Jurkat, Clone E6-1 (cell line): ENCODE results near the gene GLUL.
A peak's percentile ranks its signal among the peaks of the same experiment; 100 is the strongest.

Experiments used
- DNase-seq: peaks from one replicate; pipeline ENCODE4 v3.0.0-alpha.2; 2011; ENCODE audit warnings: low read depth, low spot score
- H3K4me3 ChIP-seq: 2 replicates; pipeline ENCODE4 v1.5.1; 2011; ENCODE audit warnings: mild to moderate bottlenecking, low read length, control low read depth, moderate library complexity

Gene GLUL

GRCh38 chr1:182376936-182377574 is 14.5 kb downstream of the GLUL start:
- DNase-seq, result no peak
- no peak overlapping the region for H3K4me3 ChIP-seq

DNA sequence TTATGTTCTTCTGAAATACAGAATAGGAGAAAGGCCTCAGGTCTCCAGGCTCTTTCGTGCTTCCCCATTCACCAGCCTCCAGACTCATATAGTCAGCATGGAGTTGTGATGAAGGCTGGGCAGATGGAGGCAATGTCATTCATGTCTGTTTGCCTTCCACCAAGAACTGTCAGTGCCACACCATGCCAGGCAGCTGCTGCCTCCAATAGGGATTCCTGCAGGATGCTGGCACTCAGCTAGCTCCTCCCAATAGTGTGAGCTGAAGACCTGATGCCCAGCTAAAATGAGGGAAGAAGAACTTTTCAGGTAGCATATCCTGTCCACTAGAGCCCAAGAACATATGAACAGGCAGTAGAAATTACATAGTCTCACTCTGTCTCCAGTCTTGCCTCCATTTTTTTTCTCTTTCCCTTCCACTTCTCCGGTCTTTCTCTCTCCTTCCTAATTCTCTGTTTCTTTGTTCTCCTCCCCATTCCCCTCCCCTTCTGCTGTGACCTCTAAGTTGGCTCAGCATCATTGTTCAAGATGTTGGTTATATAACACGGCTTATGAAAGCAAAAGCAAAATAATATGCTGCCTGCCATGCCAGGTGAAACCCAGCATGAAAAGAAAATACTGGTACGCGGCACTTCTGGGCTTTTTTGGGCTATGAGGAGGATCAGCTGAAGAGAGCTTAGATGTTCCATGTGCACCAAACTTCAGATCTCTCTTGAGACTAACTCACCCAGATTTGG is 17.3 kb downstream of the GLUL start:
- no peak for DNase-seq
- H3K4me3 ChIP-seq, result no peak overlapping the region

DNA sequence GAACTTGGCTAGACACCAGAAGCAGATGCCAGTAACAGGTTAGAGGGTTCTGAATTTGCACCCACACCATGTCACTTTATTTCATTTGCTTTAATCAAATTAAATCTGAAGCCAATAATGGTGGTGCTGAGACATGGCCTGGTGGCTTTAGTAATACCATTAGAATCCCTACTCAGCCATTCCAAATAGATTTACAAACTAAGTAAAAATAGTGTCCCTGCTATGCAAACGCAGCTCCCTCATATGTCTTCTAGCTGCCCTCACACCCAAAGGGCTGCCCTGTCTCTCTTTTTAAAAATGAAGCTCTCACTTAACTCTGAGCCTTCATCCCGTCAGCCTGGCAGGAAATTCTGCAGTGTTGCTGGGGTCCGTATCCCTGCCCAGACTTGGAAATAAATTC is 21.1 kb downstream of the GLUL start:
- DNase-seq, result no peak
- no peak overlapping the region for H3K4me3 ChIP-seq

- no peak overlapping the region for H3K4me3 ChIP-seq
- DNase-seq, result no peak
These were observed 22.7 kb downstream of the GLUL start for GRCh38 chr1:182368903-182369302.

GRCh38 chr1:182368358-182368757 is 23.2 kb downstream of the GLUL start:
- DNase-seq, result no peak
- no peak overlapping the region for H3K4me3 ChIP-seq

GRCh38 chr1:182367926-182368325 is 23.7 kb downstream of the GLUL start:
- no peak for DNase-seq
- no peak overlapping the region for H3K4me3 ChIP-seq

DNA sequence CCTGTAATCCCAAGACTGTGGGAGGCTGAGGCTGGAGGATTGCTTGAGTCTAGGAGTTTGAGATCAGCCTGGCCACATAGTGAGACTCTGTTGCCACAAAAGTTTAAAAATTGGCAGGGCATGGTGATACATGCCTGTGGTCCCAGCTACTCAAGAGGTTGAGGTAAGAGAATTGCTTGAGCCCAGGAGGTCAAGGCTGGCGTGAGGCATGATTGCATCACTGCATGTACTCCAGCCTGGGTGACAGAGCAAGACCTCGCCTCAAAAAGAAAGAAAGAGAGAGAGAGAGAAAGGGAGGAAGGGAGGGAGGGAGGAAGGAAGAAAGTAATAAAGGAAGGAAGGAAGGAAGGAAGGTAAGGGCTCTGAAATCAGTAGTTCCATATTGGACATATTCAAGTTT is 25.0 kb downstream of the GLUL start:
- DNase-seq, result no peak
- H3K4me3 ChIP-seq, result no peak overlapping the region

DNA sequence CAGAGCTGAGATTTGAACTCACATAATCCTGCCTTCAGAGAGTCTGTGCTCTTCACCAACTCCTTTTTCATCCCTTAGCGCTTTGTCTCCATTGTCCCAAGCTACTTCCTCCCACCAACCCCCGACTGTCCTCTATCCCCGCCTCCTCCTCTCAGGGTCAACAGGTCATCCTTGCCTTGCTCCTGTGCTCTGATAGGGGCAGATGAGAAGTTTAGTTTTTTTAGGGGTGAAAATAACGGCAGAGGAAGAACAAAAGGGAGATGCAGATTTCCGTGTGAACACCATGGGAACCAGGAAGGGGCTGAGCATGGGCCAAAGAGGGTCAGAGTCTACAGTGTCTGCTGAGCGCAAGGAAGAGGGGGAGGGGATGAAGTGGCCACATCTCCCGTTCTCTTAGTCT is 31.9 kb downstream of the GLUL start:
- DNase-seq, result no peak
- no peak overlapping the region for H3K4me3 ChIP-seq

GRCh38 chr1:182357913-182358312 is 33.7 kb downstream of the GLUL start:
- H3K4me3 ChIP-seq, result no peak overlapping the region
- no peak for DNase-seq

DNA sequence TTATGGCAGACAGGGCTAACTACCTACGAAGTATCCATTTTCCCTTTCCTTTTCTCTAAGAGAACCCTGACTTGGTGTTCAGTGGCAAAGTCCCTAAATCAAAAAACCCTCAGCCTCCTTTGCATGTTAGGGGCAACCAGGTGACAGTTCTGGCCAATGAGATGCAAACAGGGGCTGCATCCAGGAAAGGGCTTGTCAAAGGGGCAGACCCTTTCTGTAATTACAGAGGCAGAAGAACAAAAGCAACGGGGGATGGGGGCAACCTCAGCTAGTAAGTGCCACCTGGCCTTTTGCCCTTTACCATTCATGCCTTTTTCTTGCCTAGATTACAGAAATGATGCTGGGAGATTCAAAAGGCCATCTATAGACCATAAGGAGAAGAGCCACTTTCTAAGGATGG is 34.4 kb downstream of the GLUL start:
- no peak overlapping the region for H3K4me3 ChIP-seq
- peak; percentile 17 for DNase-seq

DNA sequence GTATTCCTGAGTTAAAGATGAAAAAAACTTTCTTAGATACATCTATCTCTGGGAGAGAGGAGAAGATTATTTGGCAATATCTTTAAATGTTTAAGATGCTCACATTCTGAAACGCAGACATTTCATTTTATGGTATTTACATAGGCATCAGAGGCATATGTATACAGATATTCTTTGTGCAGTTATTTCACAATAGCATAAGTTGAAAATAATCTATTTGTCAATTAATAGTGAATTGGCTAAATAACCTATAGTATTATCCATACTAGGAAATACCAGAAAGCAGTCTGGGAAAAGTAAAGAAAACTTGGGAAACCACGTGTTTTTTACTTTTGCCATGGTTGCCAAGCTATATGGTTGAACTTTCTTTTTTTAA is 35.9 kb downstream of the GLUL start:
- no peak overlapping the region for H3K4me3 ChIP-seq
- no peak for DNase-seq

- no peak overlapping the region for H3K4me3 ChIP-seq
- no peak for DNase-seq
These were observed 39.7 kb downstream of the GLUL start for GRCh38 chr1:182351790-182352364.

DNA sequence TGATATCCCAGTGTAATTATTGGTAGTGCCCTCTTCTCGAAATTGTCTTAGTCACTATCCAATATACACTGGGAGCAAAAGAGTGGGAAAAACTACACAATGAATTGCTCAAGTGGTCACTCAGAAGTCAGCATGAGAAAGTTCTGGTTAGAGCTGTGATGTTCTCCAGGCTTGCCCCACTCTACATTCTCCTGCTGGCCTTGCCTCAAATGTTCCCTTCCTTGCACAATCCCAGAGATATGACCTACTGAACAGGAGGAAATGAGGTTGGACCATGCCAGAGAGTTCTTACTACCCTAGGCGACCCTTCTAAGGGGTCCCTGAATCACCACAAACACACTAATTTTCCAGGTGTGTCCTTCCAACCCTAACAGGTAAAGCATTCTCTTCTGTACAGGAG is 40.8 kb downstream of the GLUL start:
- DNase-seq, result no peak
- H3K4me3 ChIP-seq, result no peak overlapping the region

GRCh38 chr1:182348961-182349747 is 42.4 kb downstream of the GLUL start:
- DNase-seq, result no peak
- H3K4me3 ChIP-seq, result no peak overlapping the region

DNA sequence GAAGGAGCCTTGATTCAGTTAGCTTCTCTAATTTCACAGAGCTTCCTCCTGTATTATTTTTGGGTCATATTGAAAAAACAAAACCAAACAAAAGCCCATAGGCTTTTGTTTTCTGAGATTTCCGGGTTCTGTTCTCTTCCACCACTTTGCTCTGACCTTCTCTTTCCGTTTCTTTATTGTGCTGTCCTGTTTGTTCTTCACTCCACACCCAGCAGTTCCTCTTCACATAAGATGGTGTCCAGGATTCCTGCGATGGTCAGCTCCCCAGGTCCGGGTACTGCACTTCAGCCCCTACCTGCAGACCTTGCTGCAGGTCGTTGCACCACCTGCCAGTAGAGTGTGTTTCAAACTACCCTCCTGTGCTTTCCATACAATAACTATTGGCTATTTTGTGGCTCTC is 44.6 kb downstream of the GLUL start:
- no peak for DNase-seq
- no peak overlapping the region for H3K4me3 ChIP-seq

DNA sequence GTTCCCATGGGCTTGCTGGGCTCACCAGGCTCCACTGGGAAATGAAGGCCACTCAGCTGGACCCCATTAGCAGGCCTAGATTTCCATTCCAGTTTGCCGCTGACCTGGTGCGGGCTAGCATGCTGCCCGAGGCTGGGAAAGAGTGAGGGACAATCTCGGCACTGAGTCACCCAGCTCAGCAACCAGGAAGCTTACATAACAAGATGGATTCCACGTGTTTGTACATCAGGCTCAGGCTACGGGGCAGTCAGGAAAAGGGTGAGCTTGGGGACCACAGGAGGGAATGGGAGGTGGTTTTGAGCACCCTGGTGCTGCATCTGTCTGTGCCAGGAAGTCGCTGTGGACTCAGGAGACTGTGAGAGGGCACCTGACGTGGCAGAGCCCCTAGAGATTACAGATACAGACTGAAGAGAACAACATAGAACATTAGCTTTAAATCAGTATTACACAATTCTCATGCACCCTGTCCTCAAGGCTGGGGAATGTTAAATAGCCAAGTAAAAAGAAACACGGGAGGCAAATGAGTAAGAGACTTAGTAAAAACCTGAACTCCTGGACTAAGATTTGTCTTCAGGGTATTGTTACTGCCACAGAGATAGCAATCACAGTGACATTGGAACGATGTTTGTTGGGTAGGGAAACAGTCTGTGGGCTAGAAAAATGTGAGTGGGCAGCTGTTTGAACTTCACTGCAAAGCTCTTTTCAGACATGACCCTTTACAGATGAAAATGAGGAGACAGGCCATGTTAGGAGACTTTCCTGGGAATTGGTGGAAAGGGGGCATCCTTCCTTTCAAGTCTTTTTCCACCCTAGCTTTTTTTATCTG is 51.1 kb downstream of the GLUL start:
- H3K4me3 ChIP-seq, result no peak overlapping the region
- DNase-seq, result peak; percentile 10

GRCh38 chr1:182339684-182340083 is 51.9 kb downstream of the GLUL start:
- no peak for DNase-seq
- H3K4me3 ChIP-seq, result no peak overlapping the region

DNA sequence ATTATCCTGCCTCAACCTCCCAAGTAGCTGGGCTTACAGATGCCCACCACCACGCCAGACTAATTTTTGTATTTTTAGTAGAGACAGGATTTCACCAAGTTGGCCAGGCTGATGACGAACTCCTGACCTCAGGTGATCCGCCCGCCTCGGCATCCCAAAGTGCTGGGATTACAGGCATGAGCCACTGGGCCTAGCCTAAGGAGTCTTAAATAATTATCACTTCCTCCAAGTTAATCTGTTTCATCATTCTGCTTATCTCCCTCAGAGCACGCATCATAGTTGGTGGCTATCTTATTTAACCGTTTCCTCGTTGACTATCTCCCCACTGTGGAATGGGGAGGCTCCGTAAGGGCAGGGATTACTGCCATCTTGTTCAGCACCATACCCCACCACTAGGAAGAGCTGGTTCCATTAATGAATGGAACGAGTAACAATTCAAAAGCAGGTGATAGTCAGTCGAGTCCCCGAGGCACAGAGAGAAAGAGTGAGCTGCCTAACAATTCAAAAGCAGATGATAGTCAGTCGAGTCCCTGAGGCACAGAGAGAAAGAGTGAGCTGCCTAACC is 52.7 kb downstream of the GLUL start:
- H3K4me3 ChIP-seq, result no peak overlapping the region
- no peak for DNase-seq
